Retinal pigment epithelial cell (primary cell): Measurements from ENCODE around the gene MED15.

ENCODE experiments used
- DNase-seq: peaks from one replicate; pipeline ENCODE4 v3.0.0-alpha.2; 2010; ENCODE audit warnings: low read depth
- H3K4me3 ChIP-seq: 2 replicates; pipeline ENCODE4 v1.5.1; 2011; ENCODE audit warnings: mild to moderate bottlenecking, low read length, control low read depth, moderate library complexity
- CTCF ChIP-seq: conservative IDR thresholded peaks from 2 replicates; pipeline ENCODE4 v1.5.1; 2011; ENCODE audit warnings: low read depth, low read length, control low read depth, inconsistent platforms

MED15 gene

GRCh38 chr22:20580179-20580578 lies 72.8 kb downstream of the MED15 start:
- H3K4me3 ChIP-seq, result no peak overlapping the region
- no peak for TF ChIP-seq CTCF
- DNase-seq, result no peak

GRCh38 chr22:20580611-20581502 lies 73.4 kb downstream of the MED15 start:
- no peak overlapping the region for H3K4me3 ChIP-seq
- no peak for DNase-seq
- TF ChIP-seq CTCF, result no peak

GRCh38 chr22:20581503-20582170 lies 74.2 kb downstream of the MED15 start:
- no peak for TF ChIP-seq CTCF
- H3K4me3 ChIP-seq, result no peak overlapping the region
- DNase-seq, result no peak

- no peak for TF ChIP-seq CTCF
- DNase-seq, result no peak
- H3K4me3 ChIP-seq, result no peak overlapping the region
These were observed 74.7 kb downstream of the MED15 start for GRCh38 chr22:20582171-20582511.

GRCh38 chr22:20582520-20583361 lies 75.3 kb downstream of the MED15 start:
- no peak for DNase-seq
- H3K4me3 ChIP-seq, result no peak overlapping the region
- TF ChIP-seq CTCF, result no peak

GRCh38 chr22:20583471-20583922 lies 76.1 kb downstream of the MED15 start:
- no peak overlapping the region for H3K4me3 ChIP-seq
- peak; percentile 28 for TF ChIP-seq CTCF
- no peak for DNase-seq
